Measurements from ENCODE around the gene EHMT2.
"Not testable (repeated sequence)": the region's sequence is repeated elsewhere in the genome, so short reads cannot be mapped to it uniquely, and the experiment has no call there.

Gene EHMT2

DNA sequence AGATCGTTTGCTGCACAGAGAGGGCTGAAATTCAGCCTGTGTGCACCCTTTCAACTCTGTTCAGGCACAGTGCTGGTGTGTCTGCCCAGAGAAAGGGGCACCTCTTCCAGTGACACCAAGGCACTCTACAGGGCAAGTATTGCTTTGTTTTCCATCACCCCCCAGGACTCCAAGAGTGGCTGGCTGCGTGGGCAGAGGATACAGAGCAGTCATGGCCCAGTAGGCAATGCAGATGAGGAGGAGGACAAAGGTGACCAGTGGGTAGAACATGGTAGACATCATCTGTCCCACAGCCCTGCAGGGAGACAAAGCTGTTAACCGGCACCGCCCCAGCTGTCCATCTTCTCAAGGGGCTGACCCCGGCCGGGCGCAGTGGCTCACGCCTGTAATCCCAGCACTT is 28.2 kb downstream of the EHMT2 start:
- DNase-seq (ENCODE audit: low read depth) = no peak

DNA sequence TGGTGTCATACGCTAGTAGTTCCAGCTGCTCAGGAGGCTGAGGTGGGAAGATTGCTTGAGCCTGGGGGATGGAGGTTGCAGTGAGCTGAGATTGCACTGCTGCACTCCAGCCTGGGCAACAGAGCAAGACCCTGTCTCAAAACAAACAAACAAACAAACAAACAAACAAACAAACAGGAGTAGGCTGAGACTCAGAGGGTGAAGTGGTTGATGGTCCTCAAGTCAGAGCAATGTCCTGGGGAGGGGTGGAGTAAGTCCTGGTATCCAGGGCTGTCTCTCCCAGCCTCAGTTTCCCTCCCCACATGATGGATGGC is 28.9 kb downstream of the EHMT2 start:
- DNase-seq (ENCODE audit: low read depth) = not testable (repeated sequence)

DNA sequence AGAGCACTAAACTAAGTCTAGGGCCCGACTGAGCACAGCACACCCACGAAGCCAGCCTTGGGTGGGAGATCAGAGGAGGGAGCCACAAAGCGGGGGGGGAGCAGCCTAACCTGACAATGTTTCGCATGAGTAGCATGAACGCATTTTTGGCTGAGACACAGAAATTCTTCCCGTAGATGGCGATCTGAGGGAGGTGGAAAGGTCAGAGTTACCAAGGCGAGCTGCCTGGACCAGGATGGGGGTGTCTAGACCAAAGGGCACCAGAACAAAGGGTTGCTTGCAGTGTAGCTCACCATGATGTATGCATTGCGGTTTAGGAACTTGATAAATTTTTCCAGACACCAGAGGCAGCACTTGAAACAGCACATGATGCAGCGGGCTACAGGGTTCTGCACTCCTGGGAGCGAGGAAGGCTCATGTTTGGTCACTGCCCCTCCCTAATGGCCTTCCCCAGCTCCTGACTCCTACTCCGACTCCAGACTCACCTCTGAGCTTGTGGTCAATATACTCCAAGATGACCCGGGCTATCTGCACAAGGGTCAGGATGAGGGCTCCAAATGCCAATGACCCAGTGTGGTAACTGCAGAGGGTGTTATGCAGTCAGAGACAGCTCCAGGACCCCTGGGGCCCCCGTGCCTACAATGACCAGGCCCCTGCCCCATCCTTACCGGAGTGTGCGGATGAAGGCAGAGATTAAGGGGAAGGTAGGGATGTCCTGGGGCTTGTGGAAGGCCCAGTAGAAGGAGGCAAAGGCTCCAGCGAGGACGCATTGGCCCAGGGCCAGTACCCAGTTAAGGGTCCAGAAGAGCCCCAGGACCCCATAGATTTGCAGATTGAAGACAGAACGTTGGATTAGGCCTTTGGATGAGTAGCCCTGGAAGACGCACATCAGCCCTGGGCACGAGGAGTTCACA is 32.0 kb downstream of the EHMT2 start:
- DNase-seq (ENCODE audit: low read depth) = no peak

DNA sequence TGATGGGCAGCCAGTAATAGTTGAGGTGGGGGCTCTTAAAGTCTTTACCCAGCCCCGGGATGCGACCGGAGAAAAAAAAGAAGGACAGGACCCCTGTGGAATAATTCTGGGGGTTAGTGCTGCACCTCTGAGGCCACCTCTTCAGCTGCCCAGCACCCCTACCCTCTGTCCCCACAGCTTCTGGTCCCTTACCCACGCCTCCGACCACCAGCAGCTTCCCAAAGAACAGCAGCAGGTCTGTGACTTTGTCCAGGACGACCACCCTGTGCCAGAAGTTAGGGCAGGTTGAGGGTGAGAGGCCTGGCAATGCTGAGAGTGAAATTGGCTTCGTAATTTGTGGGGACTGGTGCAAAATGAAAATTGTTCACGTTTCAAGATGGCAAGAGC is 32.7 kb downstream of the EHMT2 start:
- no peak for DNase-seq (ENCODE audit: low read depth)

DNA sequence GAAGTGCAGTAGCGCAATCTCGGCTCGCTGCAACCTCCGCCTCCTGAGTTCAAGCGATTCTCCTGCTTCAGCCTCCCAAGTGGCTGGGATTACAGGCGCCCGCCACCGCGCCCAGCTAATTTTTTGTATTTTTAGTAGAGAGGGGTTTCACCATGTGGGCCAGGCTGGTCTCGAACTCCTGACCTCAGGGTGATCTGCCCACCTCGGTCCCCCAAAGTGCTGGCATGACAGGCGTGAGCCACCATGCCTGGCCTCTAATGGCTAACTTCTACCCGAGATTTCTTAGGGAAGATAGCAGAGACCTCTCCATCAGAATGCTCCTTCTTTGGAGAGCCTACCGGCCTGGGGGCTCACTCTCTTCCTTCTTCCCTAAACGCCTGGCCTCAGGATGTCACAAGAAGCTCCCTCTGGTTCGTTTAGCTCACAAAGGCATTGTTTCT is 33.4 kb downstream of the EHMT2 start:
- not testable (repeated sequence) for DNase-seq (ENCODE audit: low read depth)

DNA sequence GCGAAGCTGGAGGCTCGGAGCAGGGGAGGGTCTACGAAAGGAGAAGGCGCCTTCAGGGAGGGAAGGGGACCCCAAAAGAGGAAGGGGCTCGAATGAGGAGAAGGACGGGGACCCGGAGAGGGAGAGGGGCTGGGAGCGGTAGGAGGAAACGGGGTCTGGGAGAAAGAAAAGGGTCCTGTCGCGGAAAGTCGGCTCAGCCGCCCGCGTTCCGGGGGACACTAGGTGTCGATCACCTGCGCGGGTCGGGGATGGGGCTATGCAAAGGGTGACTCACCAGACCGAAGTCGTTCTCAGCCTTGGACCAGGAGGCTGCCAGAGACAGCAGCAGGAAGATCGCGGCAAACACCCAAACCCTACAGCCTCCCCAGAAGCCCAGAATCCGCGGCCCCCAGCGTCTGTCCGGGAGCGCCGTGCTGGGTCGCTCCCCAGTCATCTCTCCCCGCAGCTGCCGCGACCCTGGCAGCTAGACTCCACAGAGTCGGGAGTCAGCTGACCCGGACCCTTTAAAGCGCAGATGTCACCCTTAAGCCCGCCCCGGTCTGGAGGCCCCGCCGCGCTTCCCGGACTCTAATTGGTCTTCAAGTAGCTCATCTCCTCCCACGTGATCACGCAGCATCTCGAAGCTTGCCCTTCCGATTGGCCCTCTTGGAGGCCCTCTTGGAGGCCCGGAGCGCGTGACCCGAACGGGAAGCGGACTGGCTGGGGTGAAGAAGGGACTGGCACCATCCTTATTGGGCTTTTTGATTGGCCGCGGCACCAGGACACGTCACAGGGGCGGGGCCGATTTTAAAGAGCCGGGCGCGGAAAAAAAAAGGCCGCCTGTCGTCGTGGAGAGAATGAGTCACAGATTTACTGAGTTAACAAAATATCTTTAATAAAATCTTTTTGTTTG is 34.9 kb downstream of the EHMT2 start, which contains the start of gene NEU1:
NEU1 (minus strand) TSS at position 478 of the 892 bp plus-strand sequence; CDS start at position 433, 45 bp downstream.
- peak; percentile 100 for DNase-seq (ENCODE audit: low read depth)

DNA sequence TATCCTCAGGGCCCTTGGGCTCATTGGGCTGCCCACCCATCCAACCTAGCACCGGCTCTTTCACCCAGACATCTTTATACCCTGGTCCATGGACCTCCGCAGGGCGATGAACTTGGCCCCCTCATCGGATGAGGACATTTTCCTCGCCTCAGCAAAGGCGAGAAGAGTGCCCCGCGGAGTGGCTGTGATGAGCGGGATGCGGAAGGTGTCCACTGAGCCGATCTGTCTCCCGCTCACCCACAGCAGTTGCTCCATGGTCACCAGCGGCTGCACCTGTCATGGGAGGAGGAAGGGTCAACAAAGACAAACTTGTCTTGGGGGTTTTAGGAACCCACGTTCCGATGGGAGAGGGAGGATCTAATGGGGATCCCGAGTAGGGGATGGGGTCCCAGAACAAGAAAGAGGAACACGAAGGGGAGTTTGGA is 35.6 kb downstream of the EHMT2 start:
- DNase-seq (ENCODE audit: low read depth) = no peak

DNA sequence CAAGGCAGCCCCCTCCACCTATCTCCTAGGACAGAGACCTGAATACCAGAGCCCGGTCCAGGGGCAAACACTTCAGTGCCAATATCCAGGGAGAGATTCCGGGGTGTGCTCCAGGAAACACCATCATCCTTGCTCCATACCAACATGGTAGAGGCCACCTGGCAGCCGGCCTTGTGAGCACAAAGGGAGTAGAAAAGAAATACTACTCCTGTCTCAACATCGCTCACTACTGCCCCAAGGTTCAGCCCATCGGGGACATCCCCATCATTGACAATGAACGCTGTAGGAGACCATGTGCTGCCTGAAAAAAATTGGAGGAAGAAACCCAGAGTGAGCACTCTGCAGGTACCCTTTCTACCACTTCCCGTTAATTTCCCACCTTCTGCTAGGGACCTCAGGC is 36.3 kb downstream of the EHMT2 start:
- no peak for DNase-seq (ENCODE audit: low read depth)

DNA sequence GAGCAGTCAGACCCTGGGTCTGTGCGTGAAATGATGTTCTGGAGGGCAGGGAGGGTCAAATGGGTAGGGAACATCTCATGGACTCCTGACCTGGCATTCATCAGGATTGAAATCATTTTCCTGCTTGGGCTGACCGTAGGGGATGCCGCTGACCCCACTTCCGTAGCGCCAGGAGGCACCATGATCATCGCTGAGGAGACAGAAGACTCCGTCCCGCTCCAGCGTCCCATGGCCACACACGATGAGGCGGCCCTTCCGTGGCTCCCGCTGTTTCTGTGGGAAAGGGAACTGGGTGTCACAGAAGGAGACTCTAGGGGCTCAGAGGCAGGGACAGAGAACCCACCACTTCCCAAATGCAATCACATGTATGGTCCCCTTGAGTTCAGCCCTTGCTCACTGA is 37.1 kb downstream of the EHMT2 start:
- no peak for DNase-seq (ENCODE audit: low read depth)

DNA sequence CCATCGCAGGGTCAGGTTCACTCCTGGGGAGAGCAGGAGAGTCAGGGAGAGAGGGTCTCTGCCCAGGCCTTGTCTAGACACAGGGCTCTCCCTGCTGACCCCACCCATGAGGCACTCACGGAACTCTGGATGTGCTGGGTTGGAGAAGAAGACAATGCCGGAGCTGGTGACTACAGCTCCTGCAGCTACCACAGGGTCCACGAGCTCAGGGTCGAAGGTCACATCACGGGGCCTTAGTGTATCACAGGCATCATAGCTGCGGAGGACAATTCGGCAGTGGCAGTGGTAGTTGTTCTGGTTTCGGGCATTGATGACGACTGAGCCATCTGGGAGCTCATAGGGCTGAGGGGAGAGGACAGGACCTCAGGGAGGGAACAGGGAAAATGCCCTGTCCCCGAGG is 37.6 kb downstream of the EHMT2 start:
- no peak for DNase-seq (ENCODE audit: low read depth)

DNA sequence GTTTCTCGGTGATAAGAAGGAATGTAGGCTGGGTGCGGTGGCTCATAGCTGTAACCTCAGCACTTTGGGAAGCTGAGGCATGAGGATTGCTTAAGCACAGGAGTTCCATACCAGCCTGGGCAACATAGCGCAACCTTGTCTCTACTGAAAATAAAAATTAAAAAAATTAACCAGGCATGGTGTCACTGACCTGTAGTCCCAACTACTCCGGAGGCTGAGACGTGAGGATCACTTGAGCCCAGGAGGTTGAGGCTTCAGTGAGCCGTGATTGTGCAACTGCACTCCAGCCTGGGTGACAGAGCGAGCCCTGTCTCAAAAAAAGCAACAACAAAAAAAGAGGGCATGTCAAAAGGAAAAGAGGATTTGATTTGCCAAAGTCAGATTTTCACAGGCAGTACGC is 38.8 kb downstream of the EHMT2 start:
- DNase-seq (ENCODE audit: low read depth) = no peak

DNA sequence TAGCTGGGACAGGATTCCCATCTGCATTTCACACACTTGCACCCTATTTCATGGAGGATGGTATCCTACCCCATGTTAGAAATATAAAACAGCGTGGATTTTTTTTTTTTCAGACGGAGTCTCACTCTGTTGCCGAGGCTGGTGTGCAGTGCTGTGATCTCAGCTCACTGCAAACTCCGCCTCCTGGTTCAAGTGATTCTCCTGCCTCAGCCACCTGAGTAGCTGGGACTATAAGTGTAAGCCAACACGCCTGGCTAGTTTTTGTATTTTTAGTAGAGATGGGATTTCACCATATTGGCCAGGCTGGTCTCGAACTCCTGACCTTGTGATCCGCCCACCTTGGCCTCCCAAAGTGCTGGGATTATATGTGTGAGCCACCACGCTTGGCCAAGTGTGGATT is 39.7 kb downstream of the EHMT2 start:
- DNase-seq (ENCODE audit: low read depth) = not testable (repeated sequence)

DNA sequence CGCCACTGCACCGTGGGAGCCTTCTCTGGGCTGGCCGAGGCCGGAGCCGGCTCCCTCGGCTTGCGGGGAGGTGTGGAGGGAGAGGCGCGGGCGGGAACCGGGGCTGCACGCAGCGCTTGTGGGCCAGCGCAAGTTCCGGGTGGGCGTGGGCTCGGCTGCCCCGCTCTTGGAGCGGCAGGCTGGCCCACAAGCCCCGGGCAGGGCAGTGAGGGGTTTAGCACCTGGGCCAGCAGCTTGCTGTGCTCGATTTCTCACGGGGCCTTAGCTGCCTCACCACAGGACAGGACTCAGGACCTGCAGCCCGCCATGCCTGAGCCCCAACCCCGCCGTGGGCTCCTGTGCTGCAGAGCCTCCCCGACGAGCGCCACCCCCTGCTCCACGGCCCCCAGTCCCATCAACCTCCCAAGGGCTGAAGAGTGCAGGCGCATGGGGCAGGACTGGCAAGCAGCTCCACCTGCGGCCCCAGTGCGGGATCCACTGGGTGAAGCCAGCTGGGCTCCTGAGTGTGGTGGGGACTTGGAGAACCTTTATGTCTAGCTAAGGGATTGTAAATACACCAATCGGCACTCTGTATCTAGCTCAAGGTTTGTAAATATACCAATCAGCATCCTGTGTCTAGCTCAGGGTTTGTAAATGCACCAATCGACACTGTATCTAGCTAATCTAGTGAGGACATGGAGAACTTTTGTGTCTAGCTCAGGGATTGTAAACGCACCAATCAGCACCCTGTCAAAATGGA is 45.3 kb downstream of the EHMT2 start:
- DNase-seq (ENCODE audit: low read depth) = not testable (repeated sequence)

DNA sequence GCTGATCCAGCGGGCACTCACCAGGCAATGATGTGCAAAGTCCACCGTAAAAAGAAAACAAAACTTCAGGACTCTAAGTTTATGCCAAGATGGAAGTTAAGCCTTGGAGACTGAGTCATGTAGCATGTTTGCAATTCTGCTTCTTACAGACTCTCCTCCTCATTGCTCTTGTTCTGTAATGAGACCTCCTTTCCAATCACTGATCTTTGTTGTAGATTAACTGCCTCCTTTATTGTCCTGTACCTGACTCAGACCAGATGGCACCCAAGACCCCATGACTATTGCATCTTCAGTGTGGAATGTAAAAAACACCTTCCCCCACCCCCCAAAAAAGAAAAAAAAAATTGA is 46.0 kb downstream of the EHMT2 start:
- no peak for DNase-seq (ENCODE audit: low read depth)

DNA sequence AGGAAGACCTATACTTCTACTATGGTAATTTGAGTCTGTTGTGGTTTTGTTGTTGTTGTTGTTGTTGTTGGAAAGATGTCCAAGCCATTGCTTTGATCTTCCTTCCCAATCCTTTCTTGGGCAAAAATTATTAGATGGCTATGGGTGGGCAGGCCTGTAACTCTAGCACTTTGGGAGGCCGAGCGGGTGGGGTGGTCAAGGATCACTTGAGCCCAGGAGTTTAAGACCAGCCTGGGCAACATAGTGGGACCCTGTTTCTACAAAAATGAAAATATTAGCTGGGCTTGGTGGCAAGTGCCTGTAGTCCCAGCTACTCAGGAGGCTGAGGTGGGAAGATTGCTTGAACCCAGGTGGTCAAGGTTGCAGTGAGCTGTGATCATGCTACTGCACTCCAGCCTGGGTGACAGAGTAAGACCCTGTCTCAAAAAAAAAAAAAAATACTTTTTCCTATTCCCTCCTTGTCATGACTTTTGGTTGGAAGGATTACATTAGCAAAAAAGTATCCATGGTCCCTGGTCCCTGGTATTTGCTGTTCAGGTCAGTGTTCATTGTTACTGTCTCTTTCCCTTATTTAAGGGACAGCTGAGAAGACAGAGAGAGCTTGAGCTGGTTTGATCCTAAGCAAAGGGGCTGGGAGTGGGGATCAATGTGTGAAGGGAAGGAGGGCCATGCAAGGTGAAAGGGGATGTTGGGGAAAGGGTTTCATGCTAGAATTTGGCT is 46.6 kb downstream of the EHMT2 start:
- DNase-seq (ENCODE audit: low read depth) = no peak

DNA sequence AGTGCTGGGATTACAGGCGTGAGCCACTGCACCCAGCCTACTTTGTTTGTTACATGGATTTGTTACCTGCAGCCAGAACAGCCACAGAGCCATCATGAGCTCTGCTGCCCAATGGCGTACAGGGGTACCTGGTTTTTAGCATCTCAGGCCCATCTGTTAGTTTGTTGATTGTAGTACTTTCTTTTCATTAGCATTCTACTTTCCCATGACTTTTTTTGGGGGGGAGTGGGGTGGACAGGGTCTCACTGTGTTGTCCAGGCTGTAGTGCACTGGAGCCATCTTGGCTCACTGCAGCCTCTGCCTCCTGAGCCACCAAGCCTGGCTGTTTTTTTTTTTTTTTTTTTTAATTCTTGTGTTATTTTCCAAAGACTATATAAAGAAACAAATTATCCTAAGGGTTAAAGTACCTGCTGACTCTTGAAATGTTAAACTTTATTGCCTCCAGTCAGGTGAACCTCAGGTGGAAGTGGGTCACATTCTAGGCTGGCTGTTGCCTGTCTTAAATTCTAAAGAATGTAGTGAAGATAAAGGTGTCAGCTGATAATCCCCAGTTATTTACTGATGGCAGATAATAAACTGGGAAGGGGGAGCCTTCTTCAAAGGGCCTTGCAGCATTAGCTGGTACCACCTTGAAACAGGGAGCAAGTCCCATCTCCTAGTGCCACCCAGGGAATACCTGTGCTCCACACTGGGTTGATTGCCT is 50.1 kb downstream of the EHMT2 start:
- no peak for DNase-seq (ENCODE audit: low read depth)

DNA sequence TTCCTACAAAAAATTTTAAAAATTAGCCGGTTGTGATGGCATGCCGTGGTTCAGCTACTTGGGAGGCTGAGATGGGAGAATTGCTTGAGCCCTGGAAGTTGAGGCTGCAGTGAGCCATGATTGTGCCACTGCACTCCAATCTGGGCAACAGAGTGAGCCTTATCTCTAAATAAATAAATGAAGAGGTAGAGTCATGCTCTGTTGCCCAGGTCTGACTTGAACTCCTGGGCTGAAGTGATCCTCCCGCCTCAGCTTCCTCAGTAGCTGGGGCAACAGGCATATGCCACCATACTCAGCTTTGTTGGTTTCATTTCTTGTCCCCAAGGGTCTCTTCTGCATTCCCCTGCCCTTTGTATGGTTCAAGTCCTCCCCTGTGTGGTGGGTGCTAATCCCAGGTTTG is 53.0 kb downstream of the EHMT2 start:
- no peak for DNase-seq (ENCODE audit: low read depth)

DNA sequence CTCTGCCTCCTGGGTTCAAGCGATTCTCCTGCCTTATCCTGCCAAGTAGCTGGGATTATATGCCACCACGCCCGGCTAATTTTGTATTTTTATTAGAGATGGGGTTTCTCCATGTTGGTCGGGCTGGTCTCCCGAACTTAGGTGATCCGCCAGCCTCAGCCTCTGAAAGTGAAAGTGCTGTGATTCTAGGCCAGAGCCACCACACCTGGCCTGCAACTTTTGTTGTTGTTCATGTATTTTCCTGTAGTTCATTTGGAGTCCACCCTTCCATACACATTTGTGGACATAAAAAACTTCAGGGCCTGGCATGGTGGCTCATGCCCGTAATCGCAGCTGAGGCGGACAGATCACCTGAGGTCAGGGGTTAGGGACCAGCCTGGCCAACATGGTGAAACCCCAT is 55.4 kb downstream of the EHMT2 start:
- DNase-seq (ENCODE audit: low read depth) = no peak

DNA sequence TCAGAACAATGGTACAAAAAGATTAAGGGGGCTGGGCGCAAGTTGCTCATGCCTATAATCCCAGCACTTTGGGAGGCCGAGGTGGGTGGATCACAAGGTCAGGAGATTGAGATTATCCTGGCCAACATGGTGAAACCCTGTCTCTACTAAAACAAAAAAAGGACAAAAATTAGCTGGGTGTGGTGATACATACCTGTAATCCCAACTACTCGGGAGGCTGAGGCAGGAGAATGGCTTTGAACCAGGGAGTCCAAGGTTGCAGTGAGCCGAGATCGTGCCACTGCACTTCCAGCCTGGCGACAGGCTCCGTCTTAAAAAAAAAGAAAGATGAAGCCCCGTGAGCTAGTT is 57.7 kb downstream of the EHMT2 start:
- DNase-seq (ENCODE audit: low read depth) = not testable (repeated sequence)

DNA sequence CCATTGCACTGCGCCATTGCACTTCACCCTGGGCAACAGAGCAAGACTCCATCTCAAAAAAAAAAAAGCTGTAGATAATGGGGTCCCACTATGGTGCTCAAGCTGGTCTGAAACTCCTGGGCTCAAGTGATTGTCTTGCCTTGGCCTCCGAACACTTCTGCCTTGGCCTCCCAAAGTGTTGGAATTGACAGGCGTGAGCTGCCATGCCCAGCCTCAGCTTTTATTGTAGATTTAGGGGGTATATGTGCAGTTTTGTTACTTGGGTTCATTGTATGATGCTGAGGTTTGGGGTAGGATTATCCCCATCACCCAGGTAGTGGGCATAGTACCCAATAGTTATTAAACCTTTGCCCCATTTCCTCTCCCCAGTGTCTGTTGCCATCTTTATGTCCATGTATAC is 58.5 kb downstream of the EHMT2 start:
- DNase-seq (ENCODE audit: low read depth) = no peak

DNA sequence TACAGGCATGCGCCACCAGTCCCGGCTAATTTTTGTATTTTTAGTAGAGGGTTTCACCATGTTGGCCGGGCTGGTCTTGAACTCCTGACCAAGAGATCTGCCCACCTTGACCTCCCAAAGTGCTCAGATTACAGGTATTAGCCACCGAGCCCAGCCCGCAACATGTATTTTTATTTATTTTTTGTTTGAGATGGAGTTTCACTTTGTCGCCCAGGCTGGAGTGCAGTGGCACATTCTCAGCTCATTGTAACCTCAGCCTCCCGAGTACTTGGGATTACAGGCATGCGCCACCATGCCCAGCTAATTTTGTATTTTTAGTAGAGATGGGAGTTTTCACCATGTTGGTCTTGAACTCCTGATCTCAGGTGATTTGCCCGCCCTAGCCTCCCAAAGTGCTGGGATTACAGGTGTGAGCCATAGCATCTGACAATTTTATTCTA is 59.4 kb downstream of the EHMT2 start:
- not testable (repeated sequence) for DNase-seq (ENCODE audit: low read depth)
